Caco-2 (cell line): ENCODE measurements around the gene GLT6D1. TPM values are rescaled to one million over a fixed set of nuclear protein-coding genes. Genes with fewer than 3 reads are reported as not detected.
"Not testable (repeated sequence)": the region's sequence is repeated elsewhere in the genome, so short reads cannot be mapped to it uniquely, and the experiment has no call there.

Source experiments
- BruUV-seq: library from RNA; stranded (reverse); fragments of 400-500 nt; replicated peaks from 2 replicates; lab custom pipeline; 2021; lab: Mats Ljungman, UMichigan
- CTCF ChIA-PET: fragments of 300-600 bp; sonication (Branson Sonifier 250); formaldehyde crosslinking; loops from one replicate; lab custom pipeline; 2022; ENCODE audit warnings: antibody characterized with exemption; lab: Charles Lee
- POLR2A ChIA-PET: fragments of 300-600 bp; sonication (Branson Sonifier 250); formaldehyde crosslinking; loops from one replicate; lab custom pipeline; 2022; ENCODE audit warnings: antibody characterized with exemption; lab: Charles Lee
- DNase-seq, 2 experiments: peaks; one replicate each; pipeline versions ENCODE4 v3.0.0 to v3.0.0-alpha.2; 2020 to 2022
- H3K27me3 ChIP-seq: replicated peaks from 2 replicates; pipeline ENCODE4 v1.6.0; 2011; ENCODE audit warnings: low read length; ENCODE audit not compliant: control insufficient read depth, insufficient read depth
- H3K36me3 ChIP-seq: 2 replicates; pipeline ENCODE4 v1.5.1; 2011; ENCODE audit warnings: low read length; ENCODE audit not compliant: control insufficient read depth, insufficient read depth
- H3K4me1 ChIP-seq: fragments of 250-450 bp; sonication (Bioruptor Pico); 2 replicates; pipeline ENCODE4 v1.5.1; 2020; ENCODE audit warnings: mild to moderate bottlenecking
- H3K4me3 ChIP-seq: 2 replicates; pipeline ENCODE4 v1.5.1; 2011; ENCODE audit warnings: low read depth, mild to moderate bottlenecking, control low read depth, low read length
- H3K9me3 ChIP-seq: fragments of 250-450 bp; sonication (Bioruptor Pico); 2 replicates; pipeline ENCODE4 v1.5.1; 2020; ENCODE audit warnings: mild to moderate bottlenecking, moderate library complexity
- H3K27ac Mint-ChIP-seq: one replicate; pipeline ENCODE4 v1.8.0; 2022; ENCODE audit warnings: mixed read lengths; ENCODE audit not compliant: unreplicated experiment
- H3K27me3 Mint-ChIP-seq: one replicate; pipeline ENCODE4 v1.8.0; 2022; ENCODE audit warnings: mixed read lengths; ENCODE audit not compliant: insufficient read depth, unreplicated experiment
- H3K36me3 Mint-ChIP-seq: one replicate; pipeline ENCODE4 v1.8.0; 2022; ENCODE audit warnings: mild to moderate bottlenecking, mixed read lengths; ENCODE audit not compliant: insufficient read depth, unreplicated experiment
- H3K4me1 Mint-ChIP-seq: one replicate; pipeline ENCODE4 v1.8.0; 2022; ENCODE audit warnings: low read depth, mixed read lengths; ENCODE audit not compliant: unreplicated experiment
- H3K4me3 Mint-ChIP-seq: one replicate; pipeline ENCODE4 v1.8.0; 2022; ENCODE audit warnings: mild to moderate bottlenecking, moderate library complexity, mixed read lengths; ENCODE audit not compliant: unreplicated experiment
- H3K9me3 Mint-ChIP-seq: one replicate; pipeline ENCODE4 v1.8.0; 2022; ENCODE audit warnings: mixed read lengths; ENCODE audit not compliant: unreplicated experiment
- intact Hi-C: fragments of 100-400 bp; cut with micrococcal nuclease; formaldehyde crosslinking; loops from one replicate; pipeline ENCODE4 v1.10.0; 2022; ENCODE audit not compliant: unreplicated experiment
- total RNA-seq: library from RNA; stranded (reverse); gene quantifications from 2 replicates; pipeline ENCODE4 v1.2.3, GENCODE V29; 2022
- TF ChIP-seq, protein P1 (sequence below), 2 experiments: fragments of 200-600 bp in 1 of 2; IDR thresholded peaks; 1 replicate in 1 of 2; 2 replicates in 1 of 2; pipeline versions ENCODE4 v1.5.1 to v1.8.0; 2011 to 2022; ENCODE audit warnings: antibody characterized with exemption in 1 of 2, control low read depth in 1 of 2, inconsistent platforms in 1 of 2, low read depth in 1 of 2, low read length in 1 of 2, mild to moderate bottlenecking in 1 of 2, moderate library complexity in 1 of 2; ENCODE audit not compliant: insufficient read depth in 1 of 2, severe bottlenecking in 1 of 2, unreplicated experiment in 1 of 2

GLT6D1 gene
- total RNA-seq, 1 experiment from 2014 or later = not detected

DNA sequence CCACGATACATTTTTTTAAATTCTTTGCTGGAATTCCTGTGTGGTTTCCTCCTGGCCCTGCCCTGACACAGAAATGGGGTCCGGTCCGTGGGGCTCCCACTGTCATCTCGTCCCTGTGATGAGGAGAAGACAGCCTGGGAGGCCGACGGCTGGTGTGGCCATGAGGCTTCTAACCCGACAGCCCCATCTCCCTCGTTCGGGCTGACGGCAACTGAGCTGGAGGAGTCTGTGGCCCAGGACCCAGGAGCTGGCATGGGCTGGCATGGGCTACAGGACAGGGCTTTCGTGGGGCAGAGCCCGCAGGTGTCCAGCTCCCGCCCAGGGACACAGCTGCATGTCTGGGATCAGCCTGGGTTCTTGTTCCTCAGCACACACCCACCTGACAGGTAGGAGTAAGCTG, 37.6 kb upstream of the GLT6D1 start:
- Mint-ChIP-seq H3K4me1 (no peaks in the 10 kb centered on the region), H3K27ac (no peak overlapping the region), H3K36me3 (no peaks in the 10 kb centered on the region), H3K9me3 (no peaks in the 10 kb centered on the region), H3K4me3 (no peak overlapping the region), H3K27me3 (peaks cover 2% of the 10 kb centered on the region)
- intact Hi-C loops = no loop called here
- ChIA-PET POLR2A (no interaction called here), CTCF (no interaction called here)
- no peak for DNase-seq
- no TSS peak for BruUV-seq
- Histone ChIP-seq H3K9me3 (no peaks in the 10 kb centered on the region), H3K36me3 (no peaks in the 10 kb centered on the region), H3K4me1 (no peaks in the 10 kb centered on the region), H3K4me3 (no peak overlapping the region), H3K27me3 (no peaks in the 10 kb centered on the region)
- TF ChIP-seq, protein P1, sequence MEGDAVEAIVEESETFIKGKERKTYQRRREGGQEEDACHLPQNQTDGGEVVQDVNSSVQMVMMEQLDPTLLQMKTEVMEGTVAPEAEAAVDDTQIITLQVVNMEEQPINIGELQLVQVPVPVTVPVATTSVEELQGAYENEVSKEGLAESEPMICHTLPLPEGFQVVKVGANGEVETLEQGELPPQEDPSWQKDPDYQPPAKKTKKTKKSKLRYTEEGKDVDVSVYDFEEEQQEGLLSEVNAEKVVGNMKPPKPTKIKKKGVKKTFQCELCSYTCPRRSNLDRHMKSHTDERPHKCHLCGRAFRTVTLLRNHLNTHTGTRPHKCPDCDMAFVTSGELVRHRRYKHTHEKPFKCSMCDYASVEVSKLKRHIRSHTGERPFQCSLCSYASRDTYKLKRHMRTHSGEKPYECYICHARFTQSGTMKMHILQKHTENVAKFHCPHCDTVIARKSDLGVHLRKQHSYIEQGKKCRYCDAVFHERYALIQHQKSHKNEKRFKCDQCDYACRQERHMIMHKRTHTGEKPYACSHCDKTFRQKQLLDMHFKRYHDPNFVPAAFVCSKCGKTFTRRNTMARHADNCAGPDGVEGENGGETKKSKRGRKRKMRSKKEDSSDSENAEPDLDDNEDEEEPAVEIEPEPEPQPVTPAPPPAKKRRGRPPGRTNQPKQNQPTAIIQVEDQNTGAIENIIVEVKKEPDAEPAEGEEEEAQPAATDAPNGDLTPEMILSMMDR (IDR thresholded peaks at IDR 0.05; ENCODE audit: insufficient read depth in 1 of 2, low read depth in 1 of 2, low read length in 1 of 2, severe bottlenecking in 1 of 2, unreplicated experiment in 1 of 2) = no peak

DNA sequence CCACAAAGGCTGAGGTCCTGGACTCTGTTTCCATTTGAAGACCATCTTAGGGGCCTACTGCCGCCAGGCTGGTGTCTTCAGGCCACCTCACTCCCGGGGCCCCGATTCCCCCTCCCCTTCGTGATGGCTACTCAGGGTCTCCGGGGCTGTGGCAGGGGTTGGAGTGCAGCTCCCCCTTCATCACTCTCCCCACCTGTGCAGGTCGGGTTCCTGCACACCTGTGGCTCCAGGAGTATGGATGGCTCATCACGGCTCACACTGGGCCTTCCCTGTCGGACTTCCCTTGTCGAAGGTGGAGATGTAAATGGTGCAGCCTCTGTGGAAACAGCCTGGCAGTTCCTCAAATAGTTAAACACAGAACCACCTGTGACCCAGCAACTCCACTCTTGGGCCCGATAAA, 35.6 kb upstream of the GLT6D1 start:
- Mint-ChIP-seq H3K4me3 (no peak overlapping the region), H3K4me1 (no peaks in the 10 kb centered on the region), H3K9me3 (no peaks in the 10 kb centered on the region), H3K36me3 (no peaks in the 10 kb centered on the region), H3K27ac (no peak overlapping the region), H3K27me3 (no peaks in the 10 kb centered on the region)
- H3K36me3 ChIP-seq = no peaks in the 10 kb centered on the region
- intact Hi-C loops = no loop called here
- no peaks in the 10 kb centered on the region for H3K4me1 ChIP-seq
- H3K27me3 ChIP-seq = no peaks in the 10 kb centered on the region
- TF ChIP-seq, protein P1 (IDR thresholded peaks at IDR 0.05; ENCODE audit: insufficient read depth in 1 of 2, low read depth in 1 of 2, low read length in 1 of 2, severe bottlenecking in 1 of 2, unreplicated experiment in 1 of 2) = no peak
- CTCF ChIA-PET = no interaction called here
- DNase-seq = no peak
- H3K9me3 ChIP-seq = no peaks in the 10 kb centered on the region
- BruUV-seq = no TSS peak
- POLR2A ChIA-PET = no interaction called here
- H3K4me3 ChIP-seq = no peak overlapping the region

DNA sequence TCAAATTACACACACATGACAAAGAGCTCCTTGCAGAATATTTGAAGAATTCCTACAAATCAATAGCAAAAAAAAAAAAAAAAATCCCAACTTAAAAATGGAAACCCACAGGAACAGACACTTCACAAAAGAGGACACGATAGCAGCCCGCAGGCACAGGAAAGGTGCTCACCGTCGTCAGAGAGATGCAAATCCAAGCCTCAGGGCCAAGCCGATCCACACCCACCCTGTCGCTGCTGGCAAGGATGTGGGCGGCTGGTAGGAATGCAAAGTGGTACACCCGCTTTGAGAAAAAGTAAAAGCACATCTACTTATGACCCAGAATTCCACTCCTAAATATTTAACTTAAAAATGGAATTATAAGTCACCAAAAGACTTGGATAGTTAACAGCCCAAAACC, 34.6 kb upstream of the GLT6D1 start:
- Histone ChIP-seq H3K27me3 (no peaks in the 10 kb centered on the region), H3K9me3 (no peaks in the 10 kb centered on the region), H3K36me3 (no peaks in the 10 kb centered on the region), H3K4me3 (no peak overlapping the region), H3K4me1 (no peaks in the 10 kb centered on the region)
- no peaks in the 10 kb centered on the region for H3K27me3 Mint-ChIP-seq
- no peaks in the 10 kb centered on the region for H3K4me1 Mint-ChIP-seq
- TF ChIP-seq, protein P1 (IDR thresholded peaks at IDR 0.05; ENCODE audit: insufficient read depth in 1 of 2, low read depth in 1 of 2, low read length in 1 of 2, severe bottlenecking in 1 of 2, unreplicated experiment in 1 of 2) = no peak
- H3K4me3 Mint-ChIP-seq = no peak overlapping the region
- POLR2A ChIA-PET = no interaction called here
- H3K36me3 Mint-ChIP-seq = no peaks in the 10 kb centered on the region
- intact Hi-C loops = no loop called here
- peaks cover 3% of the 10 kb centered on the region for H3K9me3 Mint-ChIP-seq
- no peak for DNase-seq
- CTCF ChIA-PET = interaction anchor here (0.6 kb wide), 1 partner anchor 674 kb away, joined by 3 read pairs; no protein-coding TSS in a partner anchor
- no TSS peak for BruUV-seq
- H3K27ac Mint-ChIP-seq = no peak overlapping the region

DNA sequence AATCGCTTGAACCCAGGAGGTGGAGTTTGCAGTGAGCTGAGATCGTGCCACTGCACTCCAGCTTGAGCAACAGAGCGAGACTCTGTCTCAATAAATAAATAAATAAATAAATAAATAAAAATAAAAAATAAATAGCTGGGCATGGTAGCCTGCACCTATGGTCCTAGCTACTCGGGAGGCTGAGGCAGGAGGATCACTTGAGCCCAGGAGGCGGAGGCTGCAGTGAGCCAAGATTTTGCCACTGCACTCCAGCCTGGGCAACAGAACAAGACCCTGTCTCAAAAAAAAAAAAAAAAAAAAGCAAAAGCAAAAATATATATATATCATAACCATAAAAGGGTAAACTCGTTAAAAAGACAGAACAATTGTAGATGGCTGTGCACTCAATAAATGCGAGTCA, 33.4 kb upstream of the GLT6D1 start:
- POLR2A ChIA-PET, H3K36me3 Mint-ChIP-seq, H3K27ac Mint-ChIP-seq, H3K36me3 ChIP-seq, H3K4me3 Mint-ChIP-seq, H3K9me3 ChIP-seq, H3K27me3 Mint-ChIP-seq, H3K4me1 Mint-ChIP-seq, H3K27me3 ChIP-seq, CTCF ChIA-PET, DNase-seq, H3K4me3 ChIP-seq, BruUV-seq, H3K4me1 ChIP-seq, intact Hi-C loops: not testable (repeated sequence)
- peaks cover 10% of the 10 kb centered on the region for H3K9me3 Mint-ChIP-seq
